Brain microvascular endothelial cell (primary cell): Measurements from ENCODE around the gene PLEKHM2.

Experiments used
- DNase-seq: peaks from one replicate; pipeline ENCODE4 v3.0.0-alpha.2; 2020
- H3K27ac ChIP-seq: fragments of 250-450 bp; sonication (Bioruptor Pico); 2 replicates; pipeline ENCODE4 v1.5.1; 2020; ENCODE audit warnings: mild to moderate bottlenecking, moderate library complexity
- H3K27me3 ChIP-seq: fragments of 250-450 bp; sonication (Bioruptor Pico); replicated peaks from 2 replicates; pipeline ENCODE4 v1.5.1; 2020; ENCODE audit warnings: mild to moderate bottlenecking
- H3K36me3 ChIP-seq: fragments of 250-450 bp; sonication (Bioruptor Pico); replicated peaks from 2 replicates; pipeline ENCODE4 v1.5.1; 2020; ENCODE audit warnings: mild to moderate bottlenecking
- H3K4me3 ChIP-seq: 2 replicates; pipeline ENCODE4 v1.5.1; 2011; ENCODE audit warnings: low read depth, mild to moderate bottlenecking, control low read depth, low read length, moderate library complexity
- in situ Hi-C: cut with HindIII; loops from 2 replicates; pipeline ENCODE4 v1.10.0; 2017; ENCODE audit warnings: low sequenced_read_pairs, low pct_ligation_motif_present
- TF ChIP-seq, protein P1 (sequence below): IDR thresholded peaks from 2 replicates; pipeline ENCODE4 v1.5.1; 2011; ENCODE audit warnings: low read depth, mild to moderate bottlenecking, moderate library complexity, low read length, control low read depth, inconsistent platforms; ENCODE audit errors: missing control alignments

The PLEKHM2 gene

DNA sequence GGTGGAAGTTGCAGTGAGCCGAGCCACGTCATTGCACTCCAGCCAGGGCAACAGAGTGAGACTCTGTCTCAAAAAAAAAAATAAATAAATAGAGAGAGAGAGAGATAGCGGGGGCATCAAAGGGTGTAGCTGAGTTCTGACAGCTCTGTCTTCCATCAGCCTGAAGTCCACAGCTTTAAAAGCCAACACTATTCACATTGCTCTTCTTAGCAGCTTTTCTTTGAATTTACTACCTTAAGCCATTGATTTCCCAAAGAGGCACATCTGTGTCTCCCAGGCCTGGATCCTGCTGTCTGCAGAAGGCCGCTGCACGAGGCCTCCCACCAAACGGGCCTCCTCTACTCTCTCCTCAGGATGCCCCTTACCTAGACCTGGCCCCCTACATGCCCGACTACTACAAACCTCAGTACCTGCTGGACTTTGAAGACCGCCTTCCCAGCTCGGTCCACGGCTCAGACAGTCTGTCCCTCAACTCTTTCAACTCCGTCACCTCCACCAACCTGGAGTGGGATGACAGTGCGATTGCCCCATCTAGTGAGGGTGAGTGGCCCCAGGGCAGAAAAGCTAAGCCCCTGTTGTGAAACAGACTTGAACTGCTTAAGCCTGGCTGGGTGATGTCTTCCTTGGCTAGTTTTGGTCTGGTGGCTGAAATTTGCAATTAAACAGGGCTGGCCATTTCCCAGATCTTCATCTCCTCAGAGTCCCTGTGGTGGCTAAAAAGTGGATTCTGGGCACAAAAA, 35.4 kb downstream of the PLEKHM2 start:
- in situ Hi-C loops, result no loop called here
- Histone ChIP-seq H3K36me3 (peaks cover 33% of the 10 kb centered on the region), H3K27ac (no peak overlapping the region), H3K4me3 (no peak overlapping the region), H3K27me3 (no peaks in the 10 kb centered on the region)
- DNase-seq, result no peak
- TF ChIP-seq, protein P1, sequence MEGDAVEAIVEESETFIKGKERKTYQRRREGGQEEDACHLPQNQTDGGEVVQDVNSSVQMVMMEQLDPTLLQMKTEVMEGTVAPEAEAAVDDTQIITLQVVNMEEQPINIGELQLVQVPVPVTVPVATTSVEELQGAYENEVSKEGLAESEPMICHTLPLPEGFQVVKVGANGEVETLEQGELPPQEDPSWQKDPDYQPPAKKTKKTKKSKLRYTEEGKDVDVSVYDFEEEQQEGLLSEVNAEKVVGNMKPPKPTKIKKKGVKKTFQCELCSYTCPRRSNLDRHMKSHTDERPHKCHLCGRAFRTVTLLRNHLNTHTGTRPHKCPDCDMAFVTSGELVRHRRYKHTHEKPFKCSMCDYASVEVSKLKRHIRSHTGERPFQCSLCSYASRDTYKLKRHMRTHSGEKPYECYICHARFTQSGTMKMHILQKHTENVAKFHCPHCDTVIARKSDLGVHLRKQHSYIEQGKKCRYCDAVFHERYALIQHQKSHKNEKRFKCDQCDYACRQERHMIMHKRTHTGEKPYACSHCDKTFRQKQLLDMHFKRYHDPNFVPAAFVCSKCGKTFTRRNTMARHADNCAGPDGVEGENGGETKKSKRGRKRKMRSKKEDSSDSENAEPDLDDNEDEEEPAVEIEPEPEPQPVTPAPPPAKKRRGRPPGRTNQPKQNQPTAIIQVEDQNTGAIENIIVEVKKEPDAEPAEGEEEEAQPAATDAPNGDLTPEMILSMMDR, result no peak

DNA sequence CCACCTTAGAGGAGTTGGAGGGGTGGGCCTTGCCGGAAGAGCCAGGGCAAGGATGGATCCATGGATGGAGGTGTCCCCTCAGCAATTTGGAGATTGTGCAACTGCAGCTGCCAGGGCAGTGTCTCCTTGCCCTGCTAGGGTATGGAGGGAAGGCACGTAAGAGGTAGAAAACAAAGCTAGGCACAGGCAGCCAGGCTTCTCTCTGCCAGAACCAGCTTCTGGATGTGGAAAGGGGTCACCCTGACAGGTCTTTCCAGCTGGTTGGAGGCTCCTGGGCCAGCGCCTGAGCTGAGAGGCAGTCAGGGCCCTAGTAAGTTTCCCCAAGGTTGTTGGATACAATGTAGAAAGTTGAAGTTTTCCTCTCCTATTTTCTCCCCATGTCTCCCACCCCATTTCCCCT, 36.7 kb downstream of the PLEKHM2 start:
- TF ChIP-seq, protein P1, result no peak
- Histone ChIP-seq H3K27me3 (no peaks in the 10 kb centered on the region), H3K27ac (no peak overlapping the region), H3K4me3 (no peak overlapping the region), H3K36me3 (peaks cover 33% of the 10 kb centered on the region)
- DNase-seq, result no peak
- in situ Hi-C loops, result no loop called here

DNA sequence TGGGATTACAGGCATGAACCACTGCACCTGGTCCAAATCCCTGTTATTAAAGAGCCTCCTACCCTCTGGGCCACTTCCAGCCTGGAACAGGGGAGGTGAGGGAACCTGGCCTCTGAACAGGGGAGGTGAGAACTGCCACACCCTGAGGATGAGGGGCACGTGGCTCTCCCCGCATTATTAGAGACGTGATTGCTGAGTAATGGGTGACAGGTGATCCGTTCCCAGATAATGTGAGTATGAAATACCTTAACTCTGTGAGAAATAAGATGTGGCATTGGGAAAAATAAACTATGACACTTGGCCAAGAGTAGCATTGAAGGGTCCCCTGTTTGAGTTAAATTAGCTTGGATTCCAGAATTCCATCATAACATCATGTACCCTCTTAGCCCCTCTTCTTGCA, 38.3 kb downstream of the PLEKHM2 start:
- no peak overlapping the region for H3K27ac ChIP-seq
- no peak overlapping the region for H3K4me3 ChIP-seq
- TF ChIP-seq, protein P1, result no peak
- in situ Hi-C loops, result no loop called here
- H3K36me3 ChIP-seq, result peaks cover 32% of the 10 kb centered on the region
- no peaks in the 10 kb centered on the region for H3K27me3 ChIP-seq
- no peak for DNase-seq

DNA sequence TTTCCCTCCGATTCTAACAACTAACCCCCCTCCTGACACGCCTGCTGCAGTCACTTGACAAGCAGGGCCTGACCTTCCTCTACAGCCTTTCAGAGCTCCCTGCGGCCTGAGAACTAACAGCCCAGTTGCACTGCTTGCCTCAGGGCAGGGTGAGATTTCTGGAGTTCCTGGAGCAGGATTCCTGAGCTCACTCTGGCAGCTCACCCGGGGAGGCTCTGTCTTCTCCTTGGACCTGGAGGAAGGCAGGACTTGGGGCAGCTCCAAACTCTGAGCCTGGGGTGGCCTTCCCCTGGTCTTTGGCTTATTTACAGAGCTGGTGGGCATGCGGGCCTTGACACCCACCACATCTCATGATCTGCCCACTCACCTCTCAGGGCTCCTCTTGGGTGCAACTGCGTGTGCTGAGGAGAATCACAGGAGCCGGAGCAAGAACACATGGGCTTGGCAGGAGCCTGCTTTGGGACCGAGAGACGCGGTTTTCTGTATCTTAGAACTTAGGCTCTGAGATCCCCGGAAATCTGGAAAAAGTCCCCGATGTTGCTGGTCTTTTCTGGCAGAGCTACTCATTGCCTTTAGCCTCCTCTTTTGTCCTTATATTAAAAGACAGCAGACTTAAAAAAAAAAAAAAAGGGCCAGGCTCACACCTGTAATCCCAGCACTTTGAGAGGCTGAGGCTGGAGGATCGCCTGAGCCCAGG, 38.9 kb downstream of the PLEKHM2 start:
- no peak for DNase-seq
- Histone ChIP-seq H3K27ac (no peak overlapping the region), H3K27me3 (no peaks in the 10 kb centered on the region), H3K4me3 (no peak overlapping the region), H3K36me3 (peaks cover 33% of the 10 kb centered on the region)
- TF ChIP-seq, protein P1, result no peak
- in situ Hi-C loops, result no loop called here

DNA sequence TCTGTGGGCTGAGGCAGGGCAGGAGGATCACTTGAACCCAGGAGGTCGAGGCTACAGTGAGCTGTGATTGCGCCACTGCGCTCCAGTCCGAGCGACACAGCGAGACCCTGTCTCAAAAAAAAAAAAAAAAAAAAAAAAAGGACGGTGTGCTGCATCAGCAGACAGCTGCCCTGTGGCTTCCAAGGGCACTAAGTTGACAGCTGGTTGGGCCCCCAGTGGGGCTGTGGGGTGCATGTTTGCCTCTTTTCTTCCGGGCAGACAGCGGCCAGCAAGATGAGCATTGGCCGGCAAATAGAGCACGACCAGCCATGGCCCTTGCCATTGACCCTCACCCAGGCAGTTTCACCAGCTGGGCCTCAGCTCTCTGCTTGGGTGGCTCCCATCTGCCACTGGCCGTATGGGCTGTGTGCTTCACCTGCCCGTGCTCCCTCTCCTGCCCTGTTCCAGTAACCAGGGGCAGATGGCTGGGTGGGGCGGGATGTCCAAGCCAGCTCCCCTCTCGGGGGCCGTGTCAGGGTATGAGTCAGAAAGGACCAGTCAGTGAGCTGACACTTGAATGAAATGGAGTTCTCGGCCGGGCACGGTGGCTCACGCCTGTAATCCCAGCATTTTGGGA, 39.6 kb downstream of the PLEKHM2 start:
- no peak for DNase-seq
- Histone ChIP-seq H3K36me3 (peaks cover 35% of the 10 kb centered on the region), H3K27ac (no peak overlapping the region), H3K4me3 (no peak overlapping the region), H3K27me3 (no peaks in the 10 kb centered on the region)
- TF ChIP-seq, protein P1, result no peak
- in situ Hi-C loops, result no loop called here
